T-helper 2 cell treated with Interferon-gamma antibody and Interleukin-4, amounts not matched to agents 100 ng/mL and 5 ng/mL, for 36 hours (primary cell): ENCODE results near the gene ABCA1. TPM values are rescaled to one million over a fixed set of nuclear protein-coding genes. Genes with fewer than 3 reads are reported as not detected.

ENCODE experiments used
- intact Hi-C: fragments of 100-400 bp; cut with micrococcal nuclease; formaldehyde crosslinking; loops from one replicate; pipeline ENCODE4 v1.15.1; 2023
- total RNA-seq: library from RNA; stranded (reverse); gene quantifications from 2 replicates; pipeline ENCODE4 v1.2.3, GENCODE V29; 2022

Gene ABCA1
- total RNA-seq, 1 donor from 2014 or later: 0.14 TPM

- intact Hi-C loops: no loop called here
These were observed 127.7 kb downstream of the ABCA1 start for GRCh38 chr9:104800068-104800785.

DNA sequence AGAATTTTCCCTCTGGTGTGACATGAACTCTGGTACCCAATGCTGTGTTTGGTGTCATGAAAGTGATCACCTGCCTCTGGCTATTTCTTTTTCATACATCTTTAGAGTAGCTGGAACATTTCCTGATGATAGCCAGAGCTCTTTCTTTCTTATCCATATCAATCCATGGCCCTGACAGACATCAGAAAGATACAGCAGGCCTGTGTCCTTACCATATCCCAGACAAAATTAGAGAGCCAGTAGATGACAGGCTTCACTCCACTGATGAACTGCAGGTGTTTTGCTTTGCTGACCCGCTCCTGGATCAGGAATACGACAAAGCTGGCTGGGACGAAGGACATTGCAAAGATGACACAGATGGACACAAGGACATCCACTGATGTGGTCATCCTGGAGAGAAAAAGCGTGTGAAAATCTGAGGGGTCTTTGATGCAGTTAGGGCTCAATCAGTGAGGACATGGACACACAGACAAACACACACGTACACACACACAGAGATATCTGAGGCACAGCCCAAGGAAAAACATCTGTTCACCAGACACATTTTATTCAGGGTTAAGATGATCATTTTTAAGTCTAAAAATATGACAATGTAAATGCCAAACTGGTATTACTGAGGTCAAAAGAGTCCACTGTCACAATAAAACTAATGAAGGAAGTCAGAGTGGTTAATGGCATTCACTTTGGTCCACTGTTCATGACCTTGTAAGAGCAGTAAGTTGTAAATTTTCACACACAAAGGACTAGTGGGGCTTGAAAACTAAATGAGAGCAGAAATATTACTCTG lies 129.6 kb downstream of the ABCA1 start:
- intact Hi-C loops: no loop called here

GRCh38 chr9:104795857-104796256 lies 132.1 kb downstream of the ABCA1 start:
- intact Hi-C loops: no loop called here

GRCh38 chr9:104795082-104795481 lies 132.9 kb downstream of the ABCA1 start:
- intact Hi-C loops: no loop called here

DNA sequence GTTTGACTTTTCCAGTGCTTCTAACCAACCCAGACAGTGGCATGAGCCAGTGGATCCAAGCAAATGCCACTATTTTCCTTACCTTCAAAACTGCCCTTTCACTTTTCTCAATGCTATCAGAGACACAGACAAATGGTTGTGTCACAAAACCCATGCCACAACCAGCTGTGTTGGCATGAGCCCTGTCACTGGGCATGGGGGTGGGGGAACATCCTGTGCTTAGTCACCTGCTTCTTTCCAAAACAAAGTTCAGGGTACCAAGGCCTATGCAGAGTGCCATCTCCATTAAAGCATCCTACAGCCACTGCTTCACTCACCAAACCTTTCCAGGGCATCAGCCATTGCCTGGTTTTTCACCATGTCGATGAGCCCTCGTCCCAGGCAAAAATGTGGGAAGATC lies 133.9 kb downstream of the ABCA1 start:
- intact Hi-C loops: no loop called here

- intact Hi-C loops: no loop called here
These were observed 139.7 kb downstream of the ABCA1 start for GRCh38 chr9:104788251-104788650.

DNA sequence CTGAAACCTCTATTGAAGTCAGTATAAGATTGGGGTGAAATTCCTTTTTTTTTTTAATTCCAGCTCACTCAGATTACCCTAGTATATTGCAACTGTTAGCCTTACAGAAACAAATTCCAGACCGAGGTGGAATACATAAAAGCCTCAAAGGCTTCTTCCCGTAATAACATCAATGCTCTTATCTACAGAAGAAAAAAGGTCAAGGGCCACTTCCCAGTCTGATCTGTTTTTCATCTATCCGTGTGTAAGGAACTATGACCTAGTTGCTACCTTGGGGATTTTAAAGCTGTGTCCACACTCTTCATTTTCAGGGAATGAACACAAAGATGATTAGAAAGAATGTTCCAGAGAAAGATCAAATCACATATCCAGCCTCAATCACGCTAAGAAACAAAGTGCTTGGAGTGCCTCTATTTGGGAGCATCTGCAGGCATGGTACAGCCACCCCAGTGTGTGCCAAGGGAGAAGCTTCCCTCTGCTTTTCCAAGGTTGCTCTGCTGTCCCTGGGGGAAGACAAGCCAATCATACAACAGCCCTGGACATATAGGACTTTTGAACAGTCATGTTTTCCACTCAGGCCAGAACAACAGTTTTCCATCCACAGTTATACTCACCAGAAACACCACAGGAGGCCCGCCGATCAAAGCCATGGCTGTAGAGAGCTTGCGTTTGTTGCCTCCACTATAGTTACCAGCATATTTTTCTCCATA lies 140.5 kb downstream of the ABCA1 start:
- intact Hi-C loops: no loop called here

DNA sequence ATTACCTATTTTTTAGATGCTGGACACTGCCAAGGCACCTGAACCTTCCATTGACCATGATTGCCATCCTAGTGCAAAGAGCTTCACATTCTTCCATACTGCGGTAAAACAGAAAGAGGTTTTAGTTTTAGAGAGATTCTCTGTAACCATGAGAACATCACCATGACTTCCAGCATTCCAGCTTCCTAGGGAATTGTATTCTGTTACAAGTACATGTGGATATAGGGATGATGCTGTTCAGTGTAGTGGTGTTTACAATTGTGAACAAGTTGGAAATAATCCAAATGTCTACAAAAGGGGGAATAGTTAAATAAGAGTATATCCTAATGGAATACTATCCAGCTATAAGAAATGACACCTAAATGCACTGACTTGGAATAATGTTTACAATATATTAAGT lies 141.7 kb downstream of the ABCA1 start:
- intact Hi-C loops: no loop called here

DNA sequence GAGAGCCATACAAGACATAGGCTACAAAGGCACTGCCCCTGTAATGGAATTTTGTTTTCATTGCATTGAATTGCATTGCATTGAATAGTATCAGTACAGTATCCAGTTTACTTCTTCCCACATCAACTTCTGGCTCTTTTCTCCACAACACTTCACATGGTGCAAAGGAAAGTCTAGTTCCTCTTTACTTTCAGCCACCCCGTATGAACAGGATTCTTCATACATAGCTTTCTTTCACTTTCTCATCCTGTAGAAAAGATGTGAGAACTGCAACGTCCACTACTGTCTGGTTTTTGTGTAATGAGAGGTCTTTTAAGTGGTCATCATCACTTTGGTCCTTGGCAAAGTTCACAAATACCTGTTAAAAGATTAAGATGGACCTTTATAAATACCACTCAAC lies 143.9 kb downstream of the ABCA1 start:
- intact Hi-C loops: loop anchor here (5.0 kb wide), 1 partner anchor 633 kb away; no protein-coding TSS in a partner anchor

DNA sequence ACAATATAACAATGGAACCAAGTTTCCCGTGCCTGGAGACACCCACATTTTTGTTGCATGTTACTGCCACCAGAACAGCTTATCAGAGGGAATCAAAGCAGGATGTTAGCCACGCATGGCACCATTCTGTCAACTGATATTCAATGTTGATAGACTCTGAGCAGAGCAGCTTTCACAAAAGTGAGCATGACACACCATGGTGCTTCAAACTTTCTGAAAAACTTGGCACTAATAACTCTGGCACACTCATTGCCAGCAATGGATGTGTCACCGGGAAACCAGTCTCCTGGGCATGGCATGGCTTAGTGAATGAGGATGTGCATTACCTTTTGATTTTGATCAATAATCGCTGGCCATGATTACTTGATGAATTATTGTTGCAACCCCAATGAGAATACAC lies 144.4 kb downstream of the ABCA1 start:
- intact Hi-C loops: loop anchor here (5.0 kb wide), 1 partner anchor 634 kb away; no protein-coding TSS in a partner anchor

GRCh38 chr9:104780796-104781395 lies 147.1 kb downstream of the ABCA1 start:
- intact Hi-C loops: loop anchor here (2.0 to 5.0 kb wide), 2 partner anchors 376 to 636 kb away; no protein-coding TSS in a partner anchor

- intact Hi-C loops: loop anchor here (2.0 to 5.0 kb wide), 2 partner anchors 377 to 637 kb away; no protein-coding TSS in a partner anchor
These were observed 147.9 kb downstream of the ABCA1 start for GRCh38 chr9:104779946-104780535.

DNA sequence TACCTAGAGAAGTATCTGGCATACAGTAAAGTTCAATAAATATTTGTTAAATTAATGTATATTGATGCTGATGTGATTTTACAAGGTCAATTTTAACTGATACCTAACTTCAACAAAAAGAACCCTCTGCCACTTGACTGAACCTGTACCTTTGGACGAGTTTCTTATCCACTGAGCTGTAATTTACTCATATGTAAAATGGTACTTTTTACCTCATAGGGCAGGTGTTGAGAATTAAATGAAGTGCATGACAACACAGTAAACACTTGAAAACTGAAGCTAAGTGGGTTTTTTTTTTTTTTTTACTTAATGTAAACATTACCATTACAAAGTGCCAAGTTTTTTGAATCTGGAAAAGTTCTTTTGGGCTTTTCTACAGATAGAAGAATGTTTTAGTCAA lies 148.6 kb downstream of the ABCA1 start:
- intact Hi-C loops: no loop called here

GRCh38 chr9:104778802-104779201 lies 149.2 kb downstream of the ABCA1 start:
- intact Hi-C loops: no loop called here

GRCh38 chr9:104776797-104777196 lies 151.2 kb downstream of the ABCA1 start:
- intact Hi-C loops: no loop called here

DNA sequence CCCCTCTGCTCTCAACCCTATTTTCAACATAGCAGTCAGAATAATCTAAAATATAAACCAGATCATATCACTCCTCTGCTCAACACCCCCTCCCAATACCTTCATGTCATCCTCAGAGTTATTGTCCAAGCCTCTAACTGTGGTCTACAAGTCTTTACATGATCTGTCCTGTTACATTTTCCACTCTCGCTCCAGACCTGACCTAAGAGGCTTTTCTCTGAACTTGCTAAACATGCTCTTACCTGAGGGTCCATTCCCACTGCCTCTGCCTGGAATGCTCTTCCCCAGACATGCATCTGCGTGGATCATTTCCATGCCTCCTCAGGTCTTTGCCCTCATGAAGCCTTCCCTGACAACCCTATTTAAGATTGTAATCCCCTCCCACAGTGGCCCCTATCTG lies 152.0 kb downstream of the ABCA1 start:
- intact Hi-C loops: no loop called here

GRCh38 chr9:104775574-104775936 lies 152.4 kb downstream of the ABCA1 start:
- intact Hi-C loops: no loop called here

- intact Hi-C loops: no loop called here
These were observed 153.0 kb downstream of the ABCA1 start for GRCh38 chr9:104774831-104775573.

DNA sequence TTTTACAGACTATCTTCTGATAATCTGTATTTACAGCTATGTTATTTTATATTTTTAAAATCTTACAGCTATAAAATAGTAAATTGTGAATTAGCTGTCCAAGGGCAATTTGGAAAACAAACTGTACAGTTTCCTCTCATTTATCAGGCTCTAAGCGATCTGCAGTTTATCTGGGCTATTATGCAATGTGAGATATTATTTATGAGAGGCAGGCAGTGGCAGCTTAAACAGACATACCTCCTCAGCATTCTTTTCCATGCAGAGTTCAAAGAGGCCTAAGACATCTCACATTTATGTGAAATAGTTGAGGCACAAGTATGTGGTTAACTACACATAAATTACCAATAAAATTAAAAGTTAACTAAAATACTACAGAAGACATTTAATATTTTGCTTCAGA lies 153.8 kb downstream of the ABCA1 start:
- intact Hi-C loops: no loop called here

DNA sequence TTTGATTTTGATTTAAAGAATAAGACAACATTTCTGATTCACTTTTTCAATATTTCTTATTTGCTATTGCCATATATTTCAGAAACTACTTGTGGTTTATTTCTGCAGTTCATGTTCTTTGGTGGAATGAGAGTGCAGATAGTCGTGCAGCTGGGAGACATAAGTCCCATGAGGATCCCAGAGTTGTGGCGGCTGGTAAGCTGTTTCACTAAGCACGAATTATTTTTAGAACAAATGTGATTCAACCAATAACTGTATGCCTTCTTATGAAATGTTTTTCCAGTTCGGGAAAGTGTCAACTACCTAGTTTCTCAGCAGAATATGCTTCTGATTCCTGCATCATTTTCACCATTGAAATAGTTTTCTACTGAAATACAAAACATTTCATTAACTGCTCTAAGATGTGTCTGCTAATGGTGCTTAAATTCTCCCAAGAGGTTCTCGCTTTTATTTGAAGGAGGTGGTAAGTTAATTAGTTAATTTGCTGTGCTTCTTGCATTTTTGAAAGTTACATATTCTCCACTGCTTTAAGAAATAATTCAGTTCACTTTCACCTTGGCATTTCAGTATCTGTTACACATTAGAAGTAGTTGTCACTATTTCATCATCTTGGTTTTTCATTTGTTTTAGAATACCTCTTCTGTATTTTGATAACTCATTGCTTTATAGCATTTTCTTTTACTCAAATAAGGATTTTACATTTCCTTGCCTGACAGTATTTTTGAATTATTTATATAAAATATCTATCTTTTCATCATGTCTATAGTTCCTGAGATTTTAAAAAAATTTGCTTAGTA lies 155.0 kb downstream of the ABCA1 start:
- intact Hi-C loops: no loop called here
